NCI-H510A (cell line): Measurements from ENCODE around the gene FDXACB1.
"Not testable (repeated sequence)": the region's sequence is repeated elsewhere in the genome, so short reads cannot be mapped to it uniquely, and the experiment has no call there.

Experiments used
- DNase-seq: peaks from one replicate; lab custom pipeline; 2025; lab: John Stamatoyannopoulos, UW

FDXACB1 gene

GRCh38 chr11:111908639-111909305 is 29.8 kb upstream of the FDXACB1 start:
- no peak for DNase-seq

- DNase-seq: no peak
Observed at GRCh38 chr11:111906680-111907079, 27.7 kb upstream of the FDXACB1 start.

DNA sequence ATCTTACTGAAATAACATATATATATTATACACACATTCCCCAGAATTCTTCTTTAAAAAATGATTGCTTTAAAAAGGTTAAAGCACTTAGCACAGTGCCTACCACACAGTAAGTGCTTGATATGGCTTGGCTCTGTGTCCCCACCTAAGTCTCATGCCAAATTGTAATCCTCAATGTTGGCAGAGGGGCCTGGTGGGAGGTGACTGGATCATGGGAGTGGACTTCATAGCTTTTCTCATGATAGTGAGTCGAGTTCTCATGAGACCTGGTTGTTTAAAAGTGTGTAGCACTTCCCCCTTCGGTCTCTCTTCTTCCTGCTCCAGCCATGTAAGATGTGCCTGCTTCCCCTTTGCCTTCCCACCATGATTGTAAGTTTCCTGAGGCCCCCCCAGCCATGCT is 26.4 kb upstream of the FDXACB1 start:
- DNase-seq: no peak

GRCh38 chr11:111886844-111887243 is 7.9 kb upstream of the FDXACB1 start:
- DNase-seq: no peak

DNA sequence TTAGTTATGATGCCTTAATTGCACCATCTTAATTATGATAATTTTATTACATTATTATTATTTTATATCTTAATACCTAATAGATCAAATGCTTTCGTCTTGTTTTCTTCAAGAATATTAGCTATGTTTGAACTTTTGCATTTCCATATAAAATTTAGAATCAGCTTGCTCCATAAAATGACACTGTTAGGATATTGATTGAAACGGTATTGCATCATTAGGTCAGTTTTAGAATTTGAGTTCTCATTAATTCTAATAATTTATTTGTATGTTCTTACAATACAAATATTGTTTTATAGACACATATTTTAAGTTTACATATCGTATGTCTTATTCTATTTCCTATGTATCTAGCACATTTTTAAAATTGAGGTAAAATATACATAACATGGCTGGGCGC is 7.1 kb upstream of the FDXACB1 start:
- no peak for DNase-seq

GRCh38 chr11:111885053-111885452 is 6.1 kb upstream of the FDXACB1 start:
- DNase-seq: not testable (repeated sequence)

DNA sequence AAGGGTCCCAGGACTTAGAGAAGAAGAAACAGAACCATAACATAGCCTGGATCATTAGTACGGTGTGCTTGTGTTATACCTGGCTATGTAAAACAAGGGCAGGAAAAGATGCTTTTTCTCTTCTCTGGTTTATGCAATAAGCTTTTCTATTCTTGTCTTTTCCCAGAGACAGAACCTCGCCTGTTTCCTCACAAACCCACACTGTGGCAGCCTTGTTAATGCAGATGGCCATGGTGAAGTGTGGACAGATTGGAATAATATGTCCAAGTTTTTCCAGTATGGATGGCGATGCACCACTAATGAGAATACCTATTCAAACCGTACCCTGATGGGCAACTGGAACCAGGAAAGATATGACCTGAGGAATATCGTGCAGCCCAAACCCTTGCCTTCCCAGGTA is 3.2 kb upstream of the FDXACB1 start:
- DNase-seq: no peak

GRCh38 chr11:111879637-111879960 is 634 bp upstream of the FDXACB1 start:
- no peak for DNase-seq

DNA sequence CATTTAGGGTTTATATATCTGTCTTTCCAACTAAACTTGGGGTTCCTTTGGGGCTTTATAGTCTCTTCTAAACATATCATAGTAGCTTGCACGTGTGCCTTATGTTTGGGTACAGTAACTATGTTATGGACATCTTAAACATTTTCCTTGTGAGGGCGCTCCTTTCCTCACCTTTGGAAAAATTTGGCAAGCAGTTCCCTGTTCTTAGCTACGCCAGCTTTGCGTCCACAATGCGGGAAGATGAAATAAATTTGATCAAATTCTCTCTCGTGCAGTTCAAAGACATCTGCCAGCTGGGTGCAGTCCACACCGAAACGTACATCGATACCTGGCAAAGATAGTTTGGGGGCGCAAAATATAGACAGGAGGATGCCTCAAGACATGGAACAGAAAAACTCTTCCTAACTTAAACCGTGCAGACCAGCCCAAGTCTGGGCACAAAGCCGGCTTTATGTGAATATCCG is 548 bp downstream of the FDXACB1 start:
- DNase-seq: no peak

- no peak for DNase-seq
Observed at GRCh38 chr11:111871693-111872161, 7.2 kb downstream of the FDXACB1 start.

GRCh38 chr11:111870886-111871692 is 7.9 kb downstream of the FDXACB1 start, which contains the start of gene ALG9:
Gene ALG9, minus strand, starts transcription at chr11:111871581. Its CDS starts 99 bp downstream, at chr11:111871482.
- peak; percentile 41 for DNase-seq

- DNase-seq: no peak
Observed at GRCh38 chr11:111870522-111870885, 8.5 kb downstream of the FDXACB1 start.

DNA sequence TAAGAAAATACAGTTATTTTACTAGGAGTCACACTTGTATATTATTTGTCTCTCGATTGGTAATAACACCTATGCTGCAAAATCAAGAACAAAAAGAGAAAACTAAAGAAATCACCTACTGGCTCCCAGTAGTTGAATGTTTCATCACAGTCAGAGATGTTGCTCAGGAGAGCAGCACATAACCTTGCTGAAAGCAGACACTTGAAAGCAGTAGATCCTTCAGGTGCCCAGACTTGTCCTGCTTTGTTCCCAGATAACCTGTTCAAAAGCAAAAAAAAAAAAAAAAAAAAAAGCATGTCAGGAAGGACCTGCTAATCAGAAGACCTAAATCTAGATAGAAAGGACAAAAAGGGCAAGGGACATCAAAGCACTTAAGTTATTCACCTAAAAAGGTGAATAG is 8.9 kb downstream of the FDXACB1 start:
- no peak for DNase-seq

DNA sequence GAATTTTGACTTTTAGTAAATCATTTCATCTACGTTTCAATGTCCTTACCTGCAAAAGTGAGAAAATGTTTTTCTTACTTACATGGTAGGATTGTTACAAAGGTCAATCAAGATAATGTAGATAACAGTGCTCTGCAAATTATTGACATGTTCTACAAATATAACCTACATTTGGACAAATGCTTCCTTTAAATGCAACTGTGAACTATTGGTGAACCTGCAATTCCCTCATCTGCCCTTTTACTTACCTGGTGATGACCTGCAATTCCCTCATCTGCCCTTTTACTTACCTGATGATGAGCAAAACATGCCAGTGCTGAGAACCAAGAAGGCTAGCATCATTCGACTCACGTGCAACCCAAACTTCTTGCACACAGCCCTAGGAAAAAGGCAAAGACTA is 18.7 kb downstream of the FDXACB1 start:
- no peak for DNase-seq

DNA sequence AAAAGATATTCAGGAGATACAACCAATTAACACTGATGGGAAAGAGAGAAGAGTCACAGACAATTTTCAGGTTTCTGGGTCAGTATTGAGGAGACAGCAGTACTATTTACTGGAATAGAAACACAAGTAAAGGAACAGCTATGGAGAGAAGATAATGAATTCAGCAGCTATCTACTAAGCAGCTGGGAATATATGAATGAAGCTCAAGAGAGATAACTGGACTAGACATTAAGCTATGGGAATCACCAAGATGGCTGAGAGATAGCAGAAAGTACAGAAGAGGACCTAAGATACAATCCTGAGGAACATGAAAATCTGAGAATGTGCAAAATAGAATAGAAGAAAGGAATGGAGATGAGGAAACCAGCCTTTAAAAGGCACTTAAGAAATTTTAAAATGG is 23.5 kb downstream of the FDXACB1 start:
- no peak for DNase-seq

DNA sequence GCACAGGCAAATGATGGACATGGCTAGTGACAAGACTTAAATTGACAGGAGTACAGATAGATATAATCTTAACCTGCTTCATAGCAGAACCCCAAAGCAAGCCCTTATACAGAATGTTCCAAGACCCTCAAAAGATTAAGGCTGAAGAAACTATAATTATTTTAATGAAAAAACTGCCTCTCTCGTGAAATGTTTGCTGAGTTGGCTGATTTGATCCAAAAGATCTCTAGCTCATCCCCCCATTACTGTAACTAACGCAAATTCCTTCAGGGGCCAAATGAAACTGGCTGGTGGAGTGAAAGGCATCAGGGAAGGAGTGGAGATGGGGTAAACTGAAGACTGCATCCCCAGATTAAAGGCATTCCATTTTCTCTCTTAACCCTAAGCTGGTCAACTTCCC is 26.9 kb downstream of the FDXACB1 start:
- DNase-seq: no peak

- no peak for DNase-seq
Observed at GRCh38 chr11:111851636-111852035, 27.3 kb downstream of the FDXACB1 start.

- DNase-seq: no peak
Observed at GRCh38 chr11:111851067-111851466, 27.9 kb downstream of the FDXACB1 start.

- DNase-seq: no peak
Observed at GRCh38 chr11:111849631-111850030, 29.3 kb downstream of the FDXACB1 start.

DNA sequence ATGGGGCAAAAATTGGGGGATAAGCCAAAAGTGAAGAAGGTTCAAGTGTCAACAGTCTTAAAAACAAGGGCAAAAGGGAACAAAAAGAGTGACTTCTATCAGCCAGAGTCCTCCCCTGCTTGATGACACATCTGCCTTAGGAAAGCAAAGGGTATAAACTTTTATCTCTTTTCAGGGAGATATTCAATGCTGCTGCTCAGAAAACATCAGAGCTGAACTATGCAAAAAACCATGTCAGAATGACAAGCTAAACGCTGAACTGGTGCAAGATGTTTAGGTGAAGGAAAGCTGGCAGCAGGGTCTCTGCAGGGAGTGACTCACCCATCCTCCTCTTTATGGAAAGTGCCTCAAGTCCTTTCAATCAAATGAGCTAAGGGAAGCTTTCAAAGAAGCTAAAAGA is 32.3 kb downstream of the FDXACB1 start:
- DNase-seq: no peak

- no peak for DNase-seq
Observed at GRCh38 chr11:111846063-111846462, 32.9 kb downstream of the FDXACB1 start.

GRCh38 chr11:111845276-111846028 is 33.5 kb downstream of the FDXACB1 start:
- no peak for DNase-seq

GRCh38 chr11:111843661-111844060 is 35.3 kb downstream of the FDXACB1 start:
- no peak for DNase-seq
